ENCODE results near the gene ERC1. TPM values are rescaled to one million over a fixed set of nuclear protein-coding genes. Genes with fewer than 3 reads are reported as not detected.

ERC1 gene
- total RNA-seq, 1 experiment from 2014 or later, result 39.4 TPM

- intact Hi-C loops (cut with micrococcal nuclease; ENCODE audit: unreplicated experiment), result no loop called here
- Mint-ChIP-seq H3K27me3 (ENCODE audit: unreplicated experiment) (no peaks in the 10 kb centered on the region), H3K9me3 (ENCODE audit: low read depth, unreplicated experiment) (no peaks in the 10 kb centered on the region), H3K36me3 (ENCODE audit: insufficient read depth, unreplicated experiment) (no peaks in the 10 kb centered on the region), H3K27ac (ENCODE audit: unreplicated experiment) (no peak overlapping the region), H3K4me1 (ENCODE audit: low read depth, unreplicated experiment) (no peaks in the 10 kb centered on the region), H3K4me3 (ENCODE audit: low read depth, unreplicated experiment) (no peak overlapping the region)
- TF ChIP-seq CTCF (IDR thresholded peaks at IDR 0.05; ENCODE audit: unreplicated experiment), result no peak
- CTCF ChIA-PET, result no interaction called here
- no TSS peak for BruUV-seq (replicated peaks)
- no peak for DNase-seq
Measured at GRCh38 chr12:1469070-1469469, 478.0 kb downstream of the ERC1 start.

- H3K4me3 Mint-ChIP-seq (ENCODE audit: low read depth, unreplicated experiment), result no peak overlapping the region
- TF ChIP-seq CTCF (IDR thresholded peaks at IDR 0.05; ENCODE audit: unreplicated experiment), result no peak
- H3K27me3 Mint-ChIP-seq (ENCODE audit: unreplicated experiment), result no peaks in the 10 kb centered on the region
- intact Hi-C loops (cut with micrococcal nuclease; ENCODE audit: unreplicated experiment), result no loop called here
- no TSS peak for BruUV-seq (replicated peaks)
- H3K27ac Mint-ChIP-seq (ENCODE audit: unreplicated experiment), result no peak overlapping the region
- no peaks in the 10 kb centered on the region for H3K9me3 Mint-ChIP-seq (ENCODE audit: low read depth, unreplicated experiment)
- no peak for DNase-seq
- H3K4me1 Mint-ChIP-seq (ENCODE audit: low read depth, unreplicated experiment), result no peaks in the 10 kb centered on the region
- CTCF ChIA-PET, result no interaction called here
- no peaks in the 10 kb centered on the region for H3K36me3 Mint-ChIP-seq (ENCODE audit: insufficient read depth, unreplicated experiment)
Measured at GRCh38 chr12:1470051-1470450, 479.0 kb downstream of the ERC1 start.

GRCh38 chr12:1471224-1471623, 480.2 kb downstream of the ERC1 start:
- BruUV-seq (replicated peaks), result no TSS peak
- intact Hi-C loops (cut with micrococcal nuclease; ENCODE audit: unreplicated experiment), result no loop called here
- no peak for DNase-seq
- Mint-ChIP-seq H3K9me3 (ENCODE audit: low read depth, unreplicated experiment) (no peaks in the 10 kb centered on the region), H3K4me3 (ENCODE audit: low read depth, unreplicated experiment) (no peak overlapping the region), H3K36me3 (ENCODE audit: insufficient read depth, unreplicated experiment) (no peaks in the 10 kb centered on the region), H3K27me3 (ENCODE audit: unreplicated experiment) (no peaks in the 10 kb centered on the region), H3K27ac (ENCODE audit: unreplicated experiment) (no peak overlapping the region), H3K4me1 (ENCODE audit: low read depth, unreplicated experiment) (no peaks in the 10 kb centered on the region)
- no peak for TF ChIP-seq CTCF (IDR thresholded peaks at IDR 0.05; ENCODE audit: unreplicated experiment)
- CTCF ChIA-PET, result no interaction called here

GRCh38 chr12:1473418-1473817, 482.4 kb downstream of the ERC1 start:
- H3K27me3 Mint-ChIP-seq (ENCODE audit: unreplicated experiment), result no peaks in the 10 kb centered on the region
- no peak for TF ChIP-seq CTCF (IDR thresholded peaks at IDR 0.05; ENCODE audit: unreplicated experiment)
- no peaks in the 10 kb centered on the region for H3K36me3 Mint-ChIP-seq (ENCODE audit: insufficient read depth, unreplicated experiment)
- BruUV-seq (replicated peaks), result no TSS peak
- no peak for DNase-seq
- intact Hi-C loops (cut with micrococcal nuclease; ENCODE audit: unreplicated experiment), result no loop called here
- CTCF ChIA-PET, result interaction anchor here (1.0 kb wide), 1 partner anchor 355 kb away, joined by 4 read pairs; no protein-coding TSS in a partner anchor
- no peaks in the 10 kb centered on the region for H3K4me1 Mint-ChIP-seq (ENCODE audit: low read depth, unreplicated experiment)
- no peak overlapping the region for H3K4me3 Mint-ChIP-seq (ENCODE audit: low read depth, unreplicated experiment)
- H3K27ac Mint-ChIP-seq (ENCODE audit: unreplicated experiment), result no peak overlapping the region
- no peaks in the 10 kb centered on the region for H3K9me3 Mint-ChIP-seq (ENCODE audit: low read depth, unreplicated experiment)
